Measurements from ENCODE around the gene STIM2. TPM values are rescaled to one million over a fixed set of nuclear protein-coding genes. Genes with fewer than 3 reads are reported as not detected.
A peak's percentile ranks its signal among the peaks of the same experiment; 100 is the strongest.

Gene STIM2
- total and polyA plus RNA-seq, 10 donors = 26.8 to 66.6 (median 49.1) TPM

DNA sequence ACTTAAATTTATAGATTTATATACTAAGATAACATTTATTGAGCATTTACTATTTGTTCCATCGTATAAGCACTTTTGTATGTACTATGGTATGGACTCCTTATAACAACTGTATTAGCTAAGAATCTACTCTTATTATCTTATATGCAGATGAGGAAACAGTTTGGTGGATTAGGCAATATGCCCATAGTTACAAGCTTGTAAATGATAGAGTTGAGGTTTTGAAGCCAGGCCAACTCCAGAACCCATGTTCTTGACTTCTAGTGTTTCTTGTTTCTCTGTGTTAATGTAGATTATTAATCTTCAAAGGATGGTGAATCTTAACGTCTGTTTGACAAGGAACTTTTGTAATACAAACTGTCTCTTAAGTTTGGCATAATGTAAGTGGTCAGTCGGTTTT is 71.3 kb downstream of the STIM2 start:
- no peak overlapping the region for H3K4me3 ChIP-seq
- 69 to 87% (median 82%) methylated on average over 3 of the region's 3 CpGs for WGBS, 5 donors

DNA sequence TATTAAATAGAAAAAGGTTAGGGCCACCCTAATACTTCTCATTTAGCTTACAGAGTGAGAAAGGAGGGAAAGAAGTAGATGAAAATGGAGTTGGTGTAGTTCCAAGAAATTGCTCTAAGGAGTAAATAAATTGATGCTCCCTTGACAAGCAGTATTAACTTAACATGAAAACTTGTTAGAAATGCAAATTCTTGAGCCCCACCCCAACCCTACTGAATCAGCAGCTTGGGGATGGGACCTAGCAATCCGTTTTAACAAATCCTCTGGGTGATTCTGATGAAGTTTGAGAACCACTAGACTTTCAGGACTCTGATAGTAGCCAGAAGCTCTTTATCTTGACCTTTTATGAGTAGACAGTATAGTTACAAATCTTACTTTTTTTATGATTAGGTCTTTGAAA is 74.8 kb downstream of the STIM2 start:
- 73 to 89% (median 79%) methylated on average over 1 of the region's 1 CpG for WGBS, 5 donors
- DNase-seq = no peak
- Histone ChIP-seq H3K9me3 (no peaks in the 10 kb centered on the region), H3K4me1 (peaks cover 7 to 59% (median 31%) of the 10 kb centered on the region in 6 donors), H3K27me3 (replicated peaks in 1 of 7) (no peaks in the 10 kb centered on the region), H3K36me3 (no peaks in the 10 kb centered on the region), H3K27ac (no peak overlapping the region), H3K4me3 (no peak overlapping the region)
- intact Hi-C loops (cut with DNase I; ENCODE audit: low total_unique reads) = no loop called here
- TF ChIP-seq POLR2A (IDR thresholded peaks at IDR 0.05) = no peak
- TF ChIP-seq, protein P1, sequence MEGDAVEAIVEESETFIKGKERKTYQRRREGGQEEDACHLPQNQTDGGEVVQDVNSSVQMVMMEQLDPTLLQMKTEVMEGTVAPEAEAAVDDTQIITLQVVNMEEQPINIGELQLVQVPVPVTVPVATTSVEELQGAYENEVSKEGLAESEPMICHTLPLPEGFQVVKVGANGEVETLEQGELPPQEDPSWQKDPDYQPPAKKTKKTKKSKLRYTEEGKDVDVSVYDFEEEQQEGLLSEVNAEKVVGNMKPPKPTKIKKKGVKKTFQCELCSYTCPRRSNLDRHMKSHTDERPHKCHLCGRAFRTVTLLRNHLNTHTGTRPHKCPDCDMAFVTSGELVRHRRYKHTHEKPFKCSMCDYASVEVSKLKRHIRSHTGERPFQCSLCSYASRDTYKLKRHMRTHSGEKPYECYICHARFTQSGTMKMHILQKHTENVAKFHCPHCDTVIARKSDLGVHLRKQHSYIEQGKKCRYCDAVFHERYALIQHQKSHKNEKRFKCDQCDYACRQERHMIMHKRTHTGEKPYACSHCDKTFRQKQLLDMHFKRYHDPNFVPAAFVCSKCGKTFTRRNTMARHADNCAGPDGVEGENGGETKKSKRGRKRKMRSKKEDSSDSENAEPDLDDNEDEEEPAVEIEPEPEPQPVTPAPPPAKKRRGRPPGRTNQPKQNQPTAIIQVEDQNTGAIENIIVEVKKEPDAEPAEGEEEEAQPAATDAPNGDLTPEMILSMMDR (IDR thresholded peaks at IDR 0.05 in 8 of 11, conservative IDR thresholded peaks at IDR 0.05 in 3 of 11) = no peak
- TF ChIP-seq POLR2AphosphoS5 (IDR thresholded peaks at IDR 0.05) = no peak

More for the DNA sequence above, 71.3 kb downstream of the STIM2 start:
- H3K9me3 ChIP-seq = no peaks in the 10 kb centered on the region
- peaks cover 2 to 46% (median 19%) of the 10 kb centered on the region in 6 donors for H3K4me1 ChIP-seq
- no peaks in the 10 kb centered on the region for H3K36me3 ChIP-seq
- no peak for DNase-seq
- intact Hi-C loops (cut with DNase I; ENCODE audit: low total_unique reads) = no loop called here
- no peaks in the 10 kb centered on the region for H3K27me3 ChIP-seq (replicated peaks in 1 of 7)
- TF ChIP-seq, protein P1 (IDR thresholded peaks at IDR 0.05 in 8 of 11, conservative IDR thresholded peaks at IDR 0.05 in 3 of 11) = no peak
- TF ChIP-seq POLR2AphosphoS5 (IDR thresholded peaks at IDR 0.05) (no peak), POLR2A (IDR thresholded peaks at IDR 0.05) (no peak)
- H3K27ac ChIP-seq = no peak overlapping the region

DNA sequence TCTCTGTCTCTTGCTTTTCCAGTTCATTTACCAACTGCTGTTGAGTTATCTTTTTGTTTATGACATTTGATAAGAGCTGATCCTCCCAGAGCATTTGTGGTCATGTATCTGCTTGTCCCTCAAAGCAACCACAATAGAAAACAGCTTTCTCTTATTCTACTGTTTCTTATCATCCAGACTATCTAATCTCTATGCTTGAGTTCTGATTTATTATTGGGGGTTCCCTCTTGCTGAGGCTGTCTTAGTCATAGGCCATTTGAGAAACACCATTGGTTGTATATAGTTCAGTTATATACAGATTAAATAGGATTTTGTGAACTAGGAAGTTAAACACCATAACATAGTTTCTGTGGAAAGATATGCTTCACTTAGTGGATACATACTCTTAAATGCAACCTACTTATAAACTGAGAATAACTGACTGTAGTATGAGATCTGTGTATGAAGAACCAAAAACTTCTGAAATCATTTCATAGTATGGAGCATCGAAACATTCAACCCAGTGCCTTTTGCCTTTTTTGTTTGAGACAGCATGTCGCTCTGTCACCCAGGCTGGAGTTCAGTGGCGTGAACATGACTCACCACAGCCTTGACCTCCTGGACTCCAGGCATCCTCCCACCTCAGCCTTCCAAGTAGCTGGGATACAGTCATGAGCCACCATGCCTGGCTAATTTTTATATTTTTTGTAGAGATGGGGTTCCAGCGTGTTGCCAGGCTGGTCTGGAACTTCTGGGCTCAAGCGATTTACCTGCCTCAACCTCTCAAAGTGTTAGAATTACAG is 75.8 kb downstream of the STIM2 start:
- Histone ChIP-seq H3K36me3 (no peaks in the 10 kb centered on the region), H3K4me3 (no peak overlapping the region), H3K27me3 (replicated peaks in 1 of 7) (no peaks in the 10 kb centered on the region), H3K4me1 (peaks cover 7 to 70% (median 38%) of the 10 kb centered on the region in 6 donors), H3K9me3 (no peaks in the 10 kb centered on the region), H3K27ac (peak overlapping the region in 4 of 8 donors; percentile 2 to 29 (median 16))
- peak; percentile 42 for DNase-seq
- 87 to 92% (median 89%) methylated on average over 5 of the region's 5 CpGs for WGBS, 5 donors
- TF ChIP-seq POLR2AphosphoS5 (IDR thresholded peaks at IDR 0.05) (no peak), POLR2A (IDR thresholded peaks at IDR 0.05) (no peak)
- TF ChIP-seq, protein P1 (IDR thresholded peaks at IDR 0.05 in 8 of 11, conservative IDR thresholded peaks at IDR 0.05 in 3 of 11) = no peak
- intact Hi-C loops (cut with DNase I; ENCODE audit: low total_unique reads) = no loop called here

DNA sequence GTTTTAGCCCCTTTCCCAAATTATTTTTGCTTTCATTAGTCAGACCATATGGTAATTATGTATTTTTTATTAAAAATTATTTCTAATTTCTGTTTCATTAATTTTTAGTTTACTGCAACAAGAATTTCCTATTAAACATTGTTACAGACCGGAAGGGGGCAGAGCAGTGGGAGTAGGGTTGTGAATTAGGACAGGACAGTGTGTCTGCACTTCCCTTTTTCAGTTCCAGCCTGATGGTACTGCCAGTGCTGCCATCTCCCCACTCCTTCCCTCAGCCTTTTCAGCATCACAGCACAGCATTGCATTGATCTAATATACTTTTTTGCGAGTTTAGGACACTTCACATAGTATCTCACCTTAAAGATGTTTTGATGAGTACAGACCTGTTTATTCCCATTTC is 76.5 kb downstream of the STIM2 start:
- Histone ChIP-seq H3K4me1 (peaks cover 7 to 76% (median 43%) of the 10 kb centered on the region in 6 donors), H3K27me3 (replicated peaks in 1 of 7) (no peaks in the 10 kb centered on the region), H3K4me3 (no peak overlapping the region), H3K27ac (peak overlapping the region in 4 of 8 donors; percentile 2 to 29 (median 16)), H3K36me3 (no peaks in the 10 kb centered on the region), H3K9me3 (no peaks in the 10 kb centered on the region)
- WGBS, 5 donors = 66 to 76% (median 74%) methylated on average over 2 of the region's 2 CpGs
- DNase-seq = no peak
- intact Hi-C loops (cut with DNase I; ENCODE audit: low total_unique reads) = no loop called here
- TF ChIP-seq POLR2A (IDR thresholded peaks at IDR 0.05) (no peak), POLR2AphosphoS5 (IDR thresholded peaks at IDR 0.05) (no peak)
- TF ChIP-seq, protein P1 (IDR thresholded peaks at IDR 0.05 in 8 of 11, conservative IDR thresholded peaks at IDR 0.05 in 3 of 11) = peak in 1 of 11 experiments; percentile 9

Data from spleen (tissue), 11 donors.